Activated CD8-positive, alpha-beta T cell treated with anti-CD3 and anti-CD28 coated beads for 36 hours (primary cell): ENCODE measurements around the gene ARHGDIA. TPM values are rescaled to one million over a fixed set of nuclear protein-coding genes. Genes with fewer than 3 reads are reported as not detected.

ENCODE experiments used
- ATAC-seq: fragments of 200-7000 bp; cut with Tn5 transposase; one replicate; pipeline ENCODE4 v1.10.0; 2021; ENCODE audit warnings: mild to moderate bottlenecking, moderate library complexity
- CTCF ChIA-PET: fragments of 350-600 bp; sonication (Branson Sonifier 250); formaldehyde crosslinking; loops from one replicate; lab custom pipeline; 2021; ENCODE audit warnings: antibody characterized with exemption; lab: Charles Lee
- POLR2A ChIA-PET: fragments of 350-600 bp; sonication (Branson Sonifier 250); formaldehyde crosslinking; loops from one replicate; lab custom pipeline; 2021; ENCODE audit warnings: antibody characterized with exemption; lab: Charles Lee
- DNase-seq: peaks from one replicate; pipeline ENCODE4 v3.0.0-alpha.2; 2020
- H3K27ac Mint-ChIP-seq: one replicate; pipeline ENCODE4 v1.8.0; 2021; ENCODE audit warnings: mild to moderate bottlenecking, mixed read lengths
- H3K27me3 Mint-ChIP-seq: one replicate; pipeline ENCODE4 v1.8.0; 2021; ENCODE audit warnings: mixed read lengths
- H3K36me3 Mint-ChIP-seq: one replicate; pipeline ENCODE4 v1.8.0; 2021; ENCODE audit warnings: low read depth, mixed read lengths
- H3K4me1 Mint-ChIP-seq: one replicate; pipeline ENCODE4 v1.8.0; 2021; ENCODE audit warnings: low read depth, mixed read lengths
- H3K4me3 Mint-ChIP-seq: one replicate; pipeline ENCODE4 v1.8.0; 2021; ENCODE audit warnings: mild to moderate bottlenecking, moderate library complexity, mixed read lengths
- H3K9me3 Mint-ChIP-seq: one replicate; pipeline ENCODE4 v1.8.0; 2021; ENCODE audit warnings: mixed read lengths
- CTCF ChIP-seq: fragments of 200-600 bp; IDR thresholded peaks from one replicate; pipeline ENCODE4 v1.8.0; 2022; ENCODE audit warnings: antibody characterized with exemption, mild to moderate bottlenecking
- intact Hi-C: fragments of 100-400 bp; cut with micrococcal nuclease; formaldehyde crosslinking; loops from one replicate; pipeline ENCODE4 v1.10.0; 2022
- total RNA-seq, 2 experiments: library from RNA; stranded (reverse); gene quantifications; one replicate each; pipeline ENCODE4 v1.2.3, GENCODE V29; 2021

Gene ARHGDIA
- total RNA-seq, 2 experiments from 2014 or later: 450 to 470 TPM

- ATAC-seq: no peak
- TF ChIP-seq CTCF: no peak
- POLR2A ChIA-PET: interaction anchor here (1.0 to 7.3 kb wide), 9 partner anchors 8 to 202 kb away, joined by 3 to 73 read pairs (median 10); partner anchors contain the start of genes ALYREF, ANAPC11, CCDC137 and MCRIP1
- intact Hi-C loops: no loop called here
- Mint-ChIP-seq H3K27ac (peak overlapping the region; percentile 67), H3K4me1 (peaks cover 38% of the 10 kb centered on the region), H3K36me3 (peaks cover 40% of the 10 kb centered on the region), H3K27me3 (no peaks in the 10 kb centered on the region), H3K4me3 (peak overlapping the region; percentile 88), H3K9me3 (no peaks in the 10 kb centered on the region)
- peak; percentile 38 for DNase-seq
- CTCF ChIA-PET: interaction anchor here (0.9 to 2.2 kb wide), 12 partner anchors 9 to 236 kb away, joined by 3 to 13 read pairs (median 4); partner anchors contain the start of genes ARL16, CENPX, HGS and LRRC45
Observed at GRCh38 chr17:81868674-81869220, 2.4 kb downstream of the ARHGDIA start.

- H3K9me3 Mint-ChIP-seq: no peaks in the 10 kb centered on the region
- ATAC-seq (no peak), DNase-seq (peak; percentile 32)
- H3K36me3 Mint-ChIP-seq: peaks cover 46% of the 10 kb centered on the region
- peaks cover 39% of the 10 kb centered on the region for H3K4me1 Mint-ChIP-seq
- H3K27ac Mint-ChIP-seq: peak overlapping the region; percentile 83
- CTCF ChIA-PET: interaction anchor here (1.0 kb wide), 2 partner anchors 99 to 162 kb away, joined by 3 read pairs; no protein-coding TSS in a partner anchor
- POLR2A ChIA-PET: interaction anchor here (1.0 to 7.3 kb wide), 8 partner anchors 10 to 210 kb away, joined by 3 to 73 read pairs (median 4); partner anchors contain the start of gene MCRIP1
- H3K27me3 Mint-ChIP-seq: no peaks in the 10 kb centered on the region
- TF ChIP-seq CTCF: no peak
- H3K4me3 Mint-ChIP-seq: peak overlapping the region; percentile 45
- intact Hi-C loops: no loop called here
Observed at GRCh38 chr17:81867991-81868673, 3.0 kb downstream of the ARHGDIA start.

- H3K27ac Mint-ChIP-seq: peak overlapping the region; percentile 83
- peak overlapping the region; percentile 25 for H3K4me3 Mint-ChIP-seq
- ChIA-PET CTCF (no interaction called here), POLR2A (interaction anchor here (0.7 to 3.6 kb wide), 20 partner anchors 9 to 435 kb away, joined by 3 to 14 read pairs (median 4); partner anchors contain the start of genes ANAPC11, MCRIP1, MRPL12 and SLC25A10)
- peaks cover 49% of the 10 kb centered on the region for H3K36me3 Mint-ChIP-seq
- H3K27me3 Mint-ChIP-seq: no peaks in the 10 kb centered on the region
- DNase-seq (peak; percentile 58), ATAC-seq (no peak)
- H3K9me3 Mint-ChIP-seq: no peaks in the 10 kb centered on the region
- peaks cover 39% of the 10 kb centered on the region for H3K4me1 Mint-ChIP-seq
- TF ChIP-seq CTCF: no peak
- intact Hi-C loops: no loop called here
Observed at GRCh38 chr17:81867170-81867990, 3.8 kb downstream of the ARHGDIA start.

GRCh38 chr17:81866440-81867169 lies 4.5 kb downstream of the ARHGDIA start:
- H3K4me3 Mint-ChIP-seq: peak overlapping the region; percentile 25
- peaks cover 39% of the 10 kb centered on the region for H3K4me1 Mint-ChIP-seq
- peak overlapping the region; percentile 83 for H3K27ac Mint-ChIP-seq
- ChIA-PET POLR2A (interaction anchor here (0.7 to 3.0 kb wide), 20 partner anchors 8 to 435 kb away, joined by 3 to 14 read pairs (median 4); partner anchors contain the start of genes ANAPC11, MCRIP1, MRPL12 and SLC25A10), CTCF (interaction anchor here (0.6 to 1.2 kb wide), 2 partner anchors 88 to 131 kb away, joined by 3 read pairs; no protein-coding TSS in a partner anchor)
- H3K36me3 Mint-ChIP-seq: peaks cover 50% of the 10 kb centered on the region
- H3K27me3 Mint-ChIP-seq: no peaks in the 10 kb centered on the region
- DNase-seq: peak; percentile 20
- intact Hi-C loops: no loop called here
- no peak for ATAC-seq
- no peak for TF ChIP-seq CTCF
- no peaks in the 10 kb centered on the region for H3K9me3 Mint-ChIP-seq
